Measurements from ENCODE around the gene PPM1M. TPM values are rescaled to one million over a fixed set of nuclear protein-coding genes. Genes with fewer than 3 reads are reported as not detected.

PPM1M gene
- total RNA-seq, 1 donor from 2014 or later, result 48.3 TPM

DNA sequence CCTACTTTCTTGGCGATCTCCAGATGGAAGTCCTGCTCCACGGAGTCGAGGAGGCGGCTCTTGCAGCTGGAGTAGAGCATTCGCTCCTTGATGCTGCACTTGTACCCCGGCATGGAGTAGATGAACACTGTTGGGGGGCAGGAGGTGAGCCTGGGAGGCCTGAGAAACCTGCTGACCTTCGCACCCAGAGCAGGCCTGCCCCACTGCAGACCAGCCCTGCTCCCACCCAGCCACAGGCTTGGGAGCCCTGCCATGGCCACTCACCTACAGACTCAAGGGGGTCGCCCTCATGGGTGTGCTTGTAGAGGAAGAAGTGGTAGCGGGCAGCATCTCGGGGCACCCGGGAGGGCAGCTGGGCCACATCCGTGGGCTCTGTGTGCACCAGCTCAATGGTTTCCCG lies 15.9 kb upstream of the PPM1M start:
- H3K9me3 Mint-ChIP-seq, result no peaks in the 10 kb centered on the region
- no peak for DNase-seq
- no peak overlapping the region for H3K4me3 Mint-ChIP-seq
- intact Hi-C loops (cut with micrococcal nuclease), result loop anchor here (10.0 kb wide), 1 partner anchor 225 kb away; the partner anchor contains the start of genes NISCH and TNNC1
- peaks cover 37% of the 10 kb centered on the region for H3K36me3 Mint-ChIP-seq (ENCODE audit: low read depth)
- H3K27ac Mint-ChIP-seq, result no peak overlapping the region
- H3K27me3 Mint-ChIP-seq, result no peaks in the 10 kb centered on the region
- H3K4me1 Mint-ChIP-seq, result peaks cover 41% of the 10 kb centered on the region

- no peaks in the 10 kb centered on the region for H3K27me3 Mint-ChIP-seq
These were observed 15.1 kb upstream of the PPM1M start for GRCh38 chr3:52230461-52230860.

GRCh38 chr3:52230889-52231499 lies 14.6 kb upstream of the PPM1M start:
- Mint-ChIP-seq H3K9me3 (no peaks in the 10 kb centered on the region), H3K36me3 (ENCODE audit: low read depth) (peaks cover 38% of the 10 kb centered on the region), H3K4me3 (no peak overlapping the region), H3K27ac (no peak overlapping the region), H3K27me3 (no peaks in the 10 kb centered on the region), H3K4me1 (peaks cover 39% of the 10 kb centered on the region)
- intact Hi-C loops (cut with micrococcal nuclease), result loop anchor here (1.0 kb wide), 1 partner anchor 108 kb away; no protein-coding TSS in a partner anchor
- DNase-seq, result no peak

More at GRCh38 chr3:52230461-52230860, 15.1 kb upstream of the PPM1M start:
- intact Hi-C loops (cut with micrococcal nuclease), result no loop called here
- Mint-ChIP-seq H3K9me3 (no peaks in the 10 kb centered on the region), H3K36me3 (ENCODE audit: low read depth) (peaks cover 38% of the 10 kb centered on the region), H3K27ac (no peak overlapping the region), H3K4me3 (no peak overlapping the region), H3K4me1 (peaks cover 41% of the 10 kb centered on the region)
- no peak for DNase-seq

DNA sequence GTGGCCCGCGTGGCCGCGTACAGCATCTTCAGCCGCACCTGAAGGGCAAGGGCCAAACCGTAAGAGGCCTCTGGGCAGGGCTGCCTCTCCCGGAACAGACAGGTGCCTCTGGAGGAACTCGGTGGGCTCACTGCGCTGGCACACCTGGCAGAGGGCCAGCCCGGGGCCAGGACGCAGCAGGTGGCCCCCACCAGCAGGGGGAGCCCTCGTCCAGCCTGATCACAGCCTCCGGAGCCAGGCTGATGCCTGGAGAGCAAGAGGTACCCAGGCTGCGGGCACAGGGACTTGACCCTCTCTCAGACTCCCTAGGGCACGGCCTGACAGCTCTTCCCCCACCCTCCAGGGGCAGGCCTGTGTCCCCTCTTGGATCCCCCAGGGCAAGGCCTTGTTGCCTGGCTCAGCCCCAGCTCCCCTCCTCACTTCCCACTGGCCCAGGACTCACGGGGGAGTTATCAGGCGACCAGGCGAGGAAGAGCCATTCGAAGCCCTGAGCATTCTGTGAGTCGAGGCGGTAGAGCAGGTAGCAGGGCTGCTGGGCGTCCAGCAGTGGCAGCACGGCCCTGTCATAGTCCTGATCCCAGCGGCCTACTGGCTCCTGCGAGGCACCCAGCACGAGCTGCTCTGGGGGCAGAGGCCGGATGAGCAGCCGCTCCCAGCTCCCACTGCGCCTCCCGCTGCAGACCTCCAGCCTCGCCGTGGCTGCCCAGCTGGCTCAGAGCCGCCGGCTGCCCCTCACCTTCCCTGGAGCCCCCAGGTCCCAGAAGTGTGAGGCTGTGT lies 13.9 kb upstream of the PPM1M start:
- peak overlapping the region; percentile 45 for H3K4me3 Mint-ChIP-seq
- peak; percentile 96 for DNase-seq
- intact Hi-C loops (cut with micrococcal nuclease), result loop anchor here (1.0 kb wide), 1 partner anchor 108 kb away; no protein-coding TSS in a partner anchor
- peaks cover 40% of the 10 kb centered on the region for H3K36me3 Mint-ChIP-seq (ENCODE audit: low read depth)
- peak overlapping the region; percentile 80 for H3K27ac Mint-ChIP-seq
- H3K27me3 Mint-ChIP-seq, result no peaks in the 10 kb centered on the region
- no peaks in the 10 kb centered on the region for H3K9me3 Mint-ChIP-seq
- H3K4me1 Mint-ChIP-seq, result peaks cover 38% of the 10 kb centered on the region

GRCh38 chr3:52232279-52233107 lies 13.1 kb upstream of the PPM1M start:
- Mint-ChIP-seq H3K36me3 (ENCODE audit: low read depth) (peaks cover 39% of the 10 kb centered on the region), H3K27me3 (no peaks in the 10 kb centered on the region), H3K4me1 (peaks cover 39% of the 10 kb centered on the region), H3K4me3 (peak overlapping the region; percentile 2), H3K27ac (peak overlapping the region; percentile 37), H3K9me3 (no peaks in the 10 kb centered on the region)
- intact Hi-C loops (cut with micrococcal nuclease), result no loop called here
- peak; percentile 79 for DNase-seq

DNA sequence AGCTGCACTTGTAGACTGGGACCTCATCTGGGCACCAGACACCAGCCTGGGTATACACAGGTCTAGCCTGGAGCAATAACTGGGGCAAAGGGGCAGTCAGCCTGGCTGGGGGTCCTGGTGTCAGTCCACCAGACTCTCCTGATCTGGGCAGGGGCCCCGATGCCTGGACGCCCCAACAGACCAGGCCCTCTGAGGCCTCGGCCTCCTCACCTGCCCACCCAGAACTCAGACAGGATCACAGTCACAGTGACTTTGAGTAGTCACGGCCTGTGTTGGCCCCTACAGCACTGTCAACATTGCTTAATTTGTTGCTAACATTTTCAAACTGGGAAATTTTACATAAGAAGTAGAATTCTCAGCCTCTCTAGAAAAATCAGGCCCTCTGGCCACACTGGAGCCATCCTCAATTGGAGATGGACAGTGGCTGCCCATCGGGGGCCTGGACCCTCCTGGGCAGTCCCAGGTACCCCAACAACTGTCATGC lies 12.4 kb upstream of the PPM1M start:
- Mint-ChIP-seq H3K9me3 (no peaks in the 10 kb centered on the region), H3K4me3 (no peak overlapping the region), H3K27me3 (no peaks in the 10 kb centered on the region), H3K27ac (peak overlapping the region; percentile 37), H3K4me1 (peaks cover 42% of the 10 kb centered on the region), H3K36me3 (ENCODE audit: low read depth) (peaks cover 35% of the 10 kb centered on the region)
- DNase-seq, result no peak
- intact Hi-C loops (cut with micrococcal nuclease), result no loop called here

- intact Hi-C loops (cut with micrococcal nuclease), result no loop called here
- peak overlapping the region; percentile 63 for H3K27ac Mint-ChIP-seq
These were observed 11.6 kb upstream of the PPM1M start for GRCh38 chr3:52233968-52234367.

DNA sequence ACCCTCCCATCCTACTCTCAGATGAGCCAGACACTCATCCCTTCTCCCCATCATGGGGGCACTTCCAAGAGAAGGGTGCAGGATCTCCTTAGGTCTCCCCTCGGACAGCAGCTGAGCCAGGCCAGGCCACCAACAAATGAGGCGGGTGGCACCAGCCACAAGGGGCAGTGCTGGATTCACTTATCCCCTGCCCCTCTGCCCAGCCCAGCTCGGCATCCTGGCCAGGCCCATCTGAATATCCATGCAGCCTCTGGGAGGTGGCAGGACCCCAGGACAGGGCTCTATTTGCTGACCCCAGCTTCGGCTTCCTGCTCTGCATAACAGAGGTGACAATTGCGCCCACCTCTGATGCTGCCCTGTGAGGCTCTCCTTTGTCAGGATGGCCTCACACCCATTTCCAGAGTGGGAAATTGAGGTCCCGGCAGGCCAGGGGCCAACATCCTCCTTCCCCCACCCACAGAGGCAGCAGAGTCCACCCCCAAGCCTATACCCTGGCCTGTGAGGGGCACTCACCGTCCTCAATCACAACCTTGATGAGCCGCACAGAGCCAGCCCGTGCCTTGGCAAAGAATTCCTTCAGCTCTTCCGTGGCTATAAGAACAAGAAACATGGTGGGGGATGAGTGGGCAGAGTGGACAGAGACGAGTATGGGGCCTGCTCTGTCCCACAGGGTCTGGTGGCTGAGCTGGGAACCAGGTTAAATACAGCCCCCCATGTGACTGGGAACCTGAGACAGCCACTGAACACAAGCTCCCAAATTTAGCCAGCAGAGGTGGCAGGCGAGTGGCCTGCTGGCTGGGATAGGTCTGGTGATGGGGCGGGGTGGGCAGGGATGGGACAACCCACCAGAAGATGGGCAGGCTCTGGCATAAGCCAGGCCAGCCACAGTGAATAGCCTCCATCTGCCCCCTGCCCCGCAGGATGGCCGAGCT lies 10.8 kb upstream of the PPM1M start:
- intact Hi-C loops (cut with micrococcal nuclease), result no loop called here
- peak overlapping the region; percentile 34 for H3K27ac Mint-ChIP-seq
- H3K4me3 Mint-ChIP-seq, result no peak overlapping the region

More at GRCh38 chr3:52233968-52234367, 11.6 kb upstream of the PPM1M start:
- Mint-ChIP-seq H3K36me3 (ENCODE audit: low read depth) (peaks cover 35% of the 10 kb centered on the region), H3K4me1 (peaks cover 45% of the 10 kb centered on the region), H3K27me3 (no peaks in the 10 kb centered on the region), H3K4me3 (no peak overlapping the region), H3K9me3 (no peaks in the 10 kb centered on the region)
- DNase-seq, result no peak

GRCh38 chr3:52236424-52236886 lies 9.1 kb upstream of the PPM1M start:
- no peak overlapping the region for H3K4me3 Mint-ChIP-seq
- intact Hi-C loops (cut with micrococcal nuclease), result no loop called here
- peaks cover 58% of the 10 kb centered on the region for H3K4me1 Mint-ChIP-seq
- DNase-seq, result no peak
- H3K36me3 Mint-ChIP-seq (ENCODE audit: low read depth), result peaks cover 26% of the 10 kb centered on the region
- H3K9me3 Mint-ChIP-seq, result no peaks in the 10 kb centered on the region
- peak overlapping the region; percentile 75 for H3K27ac Mint-ChIP-seq
- no peaks in the 10 kb centered on the region for H3K27me3 Mint-ChIP-seq

More for the DNA sequence above, 10.8 kb upstream of the PPM1M start:
- no peaks in the 10 kb centered on the region for H3K27me3 Mint-ChIP-seq
- H3K4me1 Mint-ChIP-seq, result peaks cover 47% of the 10 kb centered on the region
- no peaks in the 10 kb centered on the region for H3K9me3 Mint-ChIP-seq
- peaks cover 34% of the 10 kb centered on the region for H3K36me3 Mint-ChIP-seq (ENCODE audit: low read depth)
- DNase-seq, result no peak

DNA sequence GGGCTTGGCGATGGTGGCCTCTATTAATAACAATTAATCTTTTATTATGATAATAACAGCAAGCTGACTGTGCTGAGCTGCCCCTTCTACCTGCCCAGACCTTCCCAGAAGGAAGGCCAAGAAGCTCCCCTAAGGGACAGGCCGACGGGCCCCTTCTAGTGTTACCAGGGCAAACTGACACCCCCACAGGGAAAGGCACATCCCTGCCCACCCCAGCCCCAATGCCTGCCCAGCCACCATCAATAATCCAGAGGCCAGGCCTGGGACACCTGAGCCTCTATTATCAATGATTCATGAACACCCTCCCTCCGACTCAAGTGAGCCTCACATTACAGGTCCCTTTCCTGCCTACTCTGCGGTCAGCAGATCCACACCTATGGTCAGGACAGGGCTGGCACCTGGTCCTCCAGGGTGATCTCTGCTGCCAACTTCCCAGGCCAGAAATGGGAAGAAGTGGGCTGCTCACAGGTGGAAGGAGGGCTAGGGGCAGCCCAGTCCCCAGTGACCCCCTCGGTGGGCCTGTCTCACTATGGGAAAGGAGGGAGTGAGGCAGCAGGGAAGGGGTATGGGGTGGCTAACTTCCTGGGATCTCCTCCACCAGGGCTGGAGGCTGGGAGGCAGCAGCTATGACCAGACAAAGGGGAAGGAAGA lies 8.4 kb upstream of the PPM1M start:
- H3K4me3 Mint-ChIP-seq, result peak overlapping the region; percentile 93
- H3K27ac Mint-ChIP-seq, result peak overlapping the region; percentile 46
- H3K4me1 Mint-ChIP-seq, result peaks cover 57% of the 10 kb centered on the region
- peaks cover 22% of the 10 kb centered on the region for H3K36me3 Mint-ChIP-seq (ENCODE audit: low read depth)
- H3K27me3 Mint-ChIP-seq, result no peaks in the 10 kb centered on the region
- H3K9me3 Mint-ChIP-seq, result no peaks in the 10 kb centered on the region
- DNase-seq, result no peak
- intact Hi-C loops (cut with micrococcal nuclease), result no loop called here

- Mint-ChIP-seq H3K4me3 (peak overlapping the region; percentile 93), H3K4me1 (peaks cover 55% of the 10 kb centered on the region), H3K9me3 (no peaks in the 10 kb centered on the region), H3K36me3 (ENCODE audit: low read depth) (peaks cover 19% of the 10 kb centered on the region), H3K27ac (peak overlapping the region; percentile 46), H3K27me3 (no peaks in the 10 kb centered on the region)
- no peak for DNase-seq
- intact Hi-C loops (cut with micrococcal nuclease), result loop anchor here (1.0 kb wide), 1 partner anchor 17 kb away; no protein-coding TSS in a partner anchor
These were observed 7.8 kb upstream of the PPM1M start for GRCh38 chr3:52237657-52238172.

DNA sequence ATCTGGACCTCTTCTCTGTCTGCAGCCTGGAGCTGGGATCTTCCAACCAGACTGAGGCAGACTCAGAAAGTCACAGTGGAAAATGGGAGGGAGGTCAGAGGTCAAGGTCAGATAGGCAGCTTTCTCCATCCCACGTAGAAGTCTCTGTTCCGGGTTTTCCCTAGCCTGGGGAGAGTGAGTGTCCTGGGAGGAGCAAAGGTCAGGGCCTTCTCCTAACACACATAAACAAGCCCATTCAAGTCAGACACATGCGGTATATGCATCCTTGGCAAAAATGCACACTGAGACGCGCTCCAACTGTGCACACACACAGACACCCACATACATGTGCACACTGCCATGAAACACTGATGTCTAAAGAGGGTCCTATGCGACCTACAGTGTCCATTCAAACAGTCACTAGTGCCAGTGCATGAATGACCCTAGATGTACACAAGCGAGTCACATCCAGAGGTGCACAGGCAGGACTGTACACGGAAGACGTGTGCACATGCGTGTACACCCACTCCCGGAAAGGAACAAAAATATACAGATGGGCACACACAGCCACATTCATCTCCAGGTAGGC lies 7.3 kb upstream of the PPM1M start:
- H3K4me3 Mint-ChIP-seq, result peak overlapping the region; percentile 93
- no peaks in the 10 kb centered on the region for H3K27me3 Mint-ChIP-seq
- H3K27ac Mint-ChIP-seq, result peak overlapping the region; percentile 90
- H3K9me3 Mint-ChIP-seq, result no peaks in the 10 kb centered on the region
- peaks cover 57% of the 10 kb centered on the region for H3K4me1 Mint-ChIP-seq
- intact Hi-C loops (cut with micrococcal nuclease), result loop anchor here (1.0 kb wide), 1 partner anchor 18 kb away; no protein-coding TSS in a partner anchor
- H3K36me3 Mint-ChIP-seq (ENCODE audit: low read depth), result peaks cover 20% of the 10 kb centered on the region
- DNase-seq, result no peak
